Head of caudate nucleus (tissue), 42 donors: Measurements from ENCODE around the gene UBQLNL.

Experiments used
- DNase-seq, 42 donors: peaks; one replicate each; pipeline versions ENCODE4 v3.0.0 to v3.0.0-alpha.2; 2020 to 2021; ENCODE audit warnings: mixed read lengths in 7 of 42
- intact Hi-C: fragments of 100-400 bp; cut with DNase I; formaldehyde crosslinking; loops from one replicate; pipeline ENCODE4 v1.15.0; 2022

Gene UBQLNL

DNA sequence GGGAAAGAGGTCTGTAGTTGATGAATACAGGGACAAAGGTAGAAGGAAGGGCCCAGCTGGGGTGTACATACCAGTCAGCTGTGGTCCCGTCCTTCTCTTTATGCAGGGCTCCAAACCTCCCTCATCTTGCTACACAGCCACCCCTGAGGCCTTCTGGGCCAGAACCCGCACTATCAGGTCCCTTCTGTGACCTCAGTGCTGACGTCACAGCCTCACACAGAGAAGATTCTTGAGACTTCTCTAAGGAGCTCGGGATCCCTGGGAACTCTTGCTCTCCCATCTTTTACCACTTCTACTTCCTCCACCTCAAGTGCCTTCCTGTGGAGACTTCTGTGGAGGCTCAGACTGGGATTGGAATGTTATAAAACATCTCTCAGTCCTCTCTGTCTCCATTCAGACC lies 6.7 kb downstream of the UBQLNL start, which contains the start of gene UBQLN3:
Gene UBQLN3 (minus strand): TSS at position 155 of the 400 bp plus-strand sequence. CDS start 399 bp downstream, outside the sequence.
- intact Hi-C loops, result no loop called here
- DNase-seq, result no peak

- DNase-seq, result no peak
- intact Hi-C loops, result no loop called here
Measured at GRCh38 chr11:5508605-5509004, 7.9 kb downstream of the UBQLNL start.

- intact Hi-C loops, result no loop called here
- no peak for DNase-seq
Measured at GRCh38 chr11:5507933-5508305, 8.6 kb downstream of the UBQLNL start.

GRCh38 chr11:5507177-5507932 lies 9.1 kb downstream of the UBQLNL start:
- intact Hi-C loops, result no loop called here

DNA sequence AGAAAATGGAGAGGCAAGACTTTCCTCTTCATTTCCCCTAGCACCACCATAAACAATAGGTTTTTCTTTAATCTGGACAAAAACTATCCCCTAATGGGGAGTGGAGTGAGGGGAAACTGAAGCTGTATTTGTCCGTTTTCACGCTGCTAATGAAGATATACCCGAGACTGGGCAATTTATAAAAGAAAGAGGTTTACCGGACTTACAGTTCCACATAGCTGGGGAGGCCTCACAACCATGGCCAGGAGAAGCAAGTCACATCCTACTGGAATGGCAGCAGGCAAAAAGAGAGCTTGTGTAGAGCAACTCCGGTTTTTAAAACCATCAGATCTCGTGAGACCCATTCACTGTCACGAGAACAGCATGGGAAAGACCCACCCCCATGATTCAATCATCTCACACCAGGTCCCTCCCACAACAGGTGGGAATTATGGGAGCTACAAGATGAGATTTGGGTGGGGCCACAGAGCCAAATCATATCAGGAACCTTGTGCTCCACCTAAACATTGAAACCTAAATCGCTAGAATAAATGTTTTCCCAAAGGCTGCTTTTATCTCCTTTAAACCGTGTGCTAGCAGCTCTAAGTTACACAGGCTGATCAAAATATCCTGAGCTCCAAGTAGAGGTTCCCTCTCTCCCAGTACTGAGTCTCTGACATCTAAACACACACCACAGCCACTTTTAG lies 11.0 kb downstream of the UBQLNL start:
- DNase-seq, result no peak
- intact Hi-C loops, result no loop called here

More at GRCh38 chr11:5507177-5507932, 9.1 kb downstream of the UBQLNL start:
- DNase-seq, result no peak

GRCh38 chr11:5504403-5504921 lies 12.0 kb downstream of the UBQLNL start:
- intact Hi-C loops, result no loop called here
- no peak for DNase-seq

GRCh38 chr11:5500393-5500801 lies 16.1 kb downstream of the UBQLNL start:
- intact Hi-C loops, result no loop called here
- no peak for DNase-seq

DNA sequence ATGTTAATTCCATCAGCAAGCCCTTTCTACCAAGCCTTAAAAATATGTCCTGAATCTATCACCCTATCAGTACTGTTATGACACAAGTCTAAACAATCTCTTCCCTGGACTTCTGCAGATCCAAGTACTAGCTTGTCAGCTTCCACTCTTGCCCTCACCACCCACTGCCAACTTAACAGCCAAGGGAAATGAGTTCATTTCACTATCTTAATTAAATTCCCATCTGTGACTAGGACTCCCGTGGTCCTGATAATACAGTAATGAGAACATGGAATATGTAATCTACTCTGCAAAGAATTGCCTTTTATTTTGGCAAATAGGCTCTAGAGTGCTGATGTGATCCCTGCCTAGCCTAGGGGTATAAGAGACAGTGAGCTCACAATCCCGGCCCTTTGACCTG lies 16.8 kb downstream of the UBQLNL start:
- intact Hi-C loops, result loop anchor here (10.0 kb wide), 1 partner anchor 65 kb away; no protein-coding TSS in a partner anchor
- DNase-seq, result no peak

DNA sequence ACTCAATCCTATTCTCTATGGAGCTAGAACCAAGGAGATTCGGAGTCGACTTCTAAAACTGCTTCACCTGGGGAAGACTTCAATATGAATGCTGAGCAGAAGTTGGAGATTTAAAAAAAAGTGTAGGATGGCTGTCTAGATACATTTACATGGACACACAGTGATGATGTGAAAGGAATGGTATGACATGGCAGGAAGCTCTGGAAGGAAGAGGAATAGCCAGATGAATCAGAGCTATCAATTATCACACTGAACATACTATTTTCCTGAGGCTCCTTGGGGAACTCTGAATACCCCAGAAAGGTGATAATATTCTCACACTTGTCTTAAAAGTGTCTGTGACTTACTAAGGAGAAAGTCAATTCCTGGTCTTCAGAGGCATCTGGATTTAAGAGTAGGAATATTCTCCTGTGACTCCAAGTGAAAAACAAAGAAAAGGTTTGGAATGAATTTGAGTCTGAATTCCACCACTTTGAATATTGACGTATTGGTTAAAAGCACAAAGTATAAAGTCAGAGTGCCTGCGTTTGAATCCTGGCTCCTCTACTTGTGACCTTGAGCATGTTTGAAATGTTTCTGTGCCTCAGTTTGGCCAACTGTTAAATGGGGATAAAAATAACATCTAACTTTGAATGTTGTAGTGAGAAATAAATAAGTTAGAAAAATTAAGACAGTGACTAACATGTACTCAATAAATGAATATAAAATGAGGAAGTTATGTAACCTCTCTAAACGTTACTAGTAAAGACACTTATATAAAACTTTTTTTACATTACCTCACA lies 26.7 kb downstream of the UBQLNL start:
- intact Hi-C loops, result loop anchor here (10.0 kb wide), 1 partner anchor 55 kb away; no protein-coding TSS in a partner anchor
- DNase-seq, result no peak

DNA sequence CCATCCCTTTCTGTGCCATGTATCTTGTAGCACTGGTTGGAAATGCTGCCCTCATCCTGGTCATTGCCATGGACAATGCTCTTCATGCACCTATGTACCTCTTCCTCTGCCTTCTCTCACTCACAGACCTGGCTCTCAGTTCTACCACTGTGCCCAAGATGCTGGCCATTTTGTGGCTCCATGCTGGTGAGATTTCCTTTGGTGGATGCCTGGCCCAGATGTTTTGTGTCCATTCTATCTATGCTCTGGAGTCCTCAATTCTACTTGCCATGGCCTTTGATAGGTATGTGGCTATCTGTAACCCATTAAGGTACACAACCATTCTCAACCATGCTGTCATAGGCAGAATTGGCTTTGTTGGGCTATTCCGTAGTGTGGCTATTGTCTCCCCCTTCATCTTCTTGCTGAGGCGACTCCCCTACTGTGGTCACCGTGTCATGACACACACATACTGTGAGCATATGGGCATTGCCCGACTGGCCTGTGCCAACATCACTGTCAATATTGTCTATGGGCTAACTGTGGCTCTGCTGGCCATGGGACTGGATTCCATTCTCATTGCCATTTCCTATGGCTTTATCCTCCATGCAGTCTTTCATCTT lies 27.6 kb downstream of the UBQLNL start:
- intact Hi-C loops, result no loop called here
- no peak for DNase-seq

DNA sequence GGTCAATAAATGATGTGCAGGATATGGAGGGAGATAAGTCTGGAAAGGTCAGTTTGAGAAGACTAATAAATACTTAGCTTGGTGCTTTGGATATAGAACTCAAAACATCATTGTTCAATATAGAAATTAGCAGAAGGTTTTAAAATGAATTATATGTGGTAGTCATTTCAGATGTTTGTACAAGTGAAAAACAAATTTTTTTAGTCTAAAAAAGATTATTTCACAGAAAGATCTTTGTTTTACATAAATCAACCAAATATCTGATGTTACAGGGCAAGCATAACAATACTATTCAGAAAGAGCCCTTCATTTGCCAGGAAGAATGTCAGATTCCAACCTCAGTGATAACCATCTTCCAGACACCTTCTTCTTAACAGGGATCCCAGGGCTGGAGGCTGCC lies 28.1 kb downstream of the UBQLNL start, which contains the start of gene OR52D1:
Gene OR52D1 (plus strand): TSS at position 301 of the 400 bp plus-strand sequence. CDS start 22 bp downstream, at position 323.
- intact Hi-C loops, result no loop called here

DNA sequence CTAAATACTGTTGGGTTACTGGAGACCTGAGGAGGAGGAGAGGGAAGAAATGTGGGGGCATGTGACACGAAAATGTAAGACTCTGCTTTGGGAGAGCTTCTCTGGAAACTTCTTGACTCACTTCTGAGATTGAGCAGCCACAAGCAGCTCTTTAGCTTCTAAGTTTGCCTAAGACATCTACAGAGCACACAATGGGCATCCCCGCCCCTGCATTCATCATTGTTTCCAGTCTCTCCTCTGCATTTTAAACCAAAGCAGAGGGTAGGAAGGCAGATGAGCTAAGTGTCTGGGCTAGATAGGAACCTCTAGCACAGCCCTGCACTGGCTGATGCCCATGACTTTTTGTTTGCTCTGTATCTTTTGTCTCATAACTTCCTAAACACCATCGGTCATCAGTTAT lies 30.1 kb downstream of the UBQLNL start:
- DNase-seq, result no peak
- intact Hi-C loops, result no loop called here

More for the DNA sequence above, 28.1 kb downstream of the UBQLNL start, which contains the start of gene OR52D1:
- no peak for DNase-seq

- intact Hi-C loops, result no loop called here
- no peak for DNase-seq
Measured at GRCh38 chr11:5486003-5486402, 30.5 kb downstream of the UBQLNL start.

DNA sequence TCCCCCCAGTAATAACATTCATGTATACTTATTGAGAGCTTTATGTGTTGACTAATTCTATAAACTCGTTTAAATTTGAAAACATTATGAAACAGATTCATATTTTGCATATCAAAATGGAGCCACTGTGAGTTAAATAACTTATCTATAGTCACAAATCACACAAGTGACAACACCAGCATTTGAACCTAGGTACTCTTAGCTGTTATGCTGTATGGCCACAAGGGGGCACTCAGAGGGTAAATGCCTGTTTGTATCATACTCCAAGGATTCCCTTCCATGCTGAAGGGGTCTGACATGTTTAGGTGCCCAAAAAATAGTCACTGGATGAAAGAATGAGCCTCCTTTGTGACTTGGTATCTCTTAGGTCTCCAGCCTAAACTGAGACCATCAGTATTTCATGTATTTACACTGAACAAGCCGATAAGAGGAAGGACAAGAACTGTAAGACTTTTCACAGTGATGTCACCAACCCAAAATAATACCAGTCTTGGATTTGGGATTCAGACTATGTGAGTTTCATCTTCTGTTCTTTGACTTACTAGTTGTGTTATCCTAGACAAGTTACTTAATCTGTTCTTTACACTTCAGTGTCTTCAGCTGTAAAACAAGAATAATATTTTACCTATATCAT lies 40.2 kb downstream of the UBQLNL start:
- DNase-seq, result peak in 33 of 42 donors; percentile 3 to 72 (median 33)

GRCh38 chr11:5473921-5474320 lies 42.6 kb downstream of the UBQLNL start:
- intact Hi-C loops, result no loop called here
- no peak for DNase-seq

More for the DNA sequence above, 40.2 kb downstream of the UBQLNL start:
- intact Hi-C loops, result no loop called here

DNA sequence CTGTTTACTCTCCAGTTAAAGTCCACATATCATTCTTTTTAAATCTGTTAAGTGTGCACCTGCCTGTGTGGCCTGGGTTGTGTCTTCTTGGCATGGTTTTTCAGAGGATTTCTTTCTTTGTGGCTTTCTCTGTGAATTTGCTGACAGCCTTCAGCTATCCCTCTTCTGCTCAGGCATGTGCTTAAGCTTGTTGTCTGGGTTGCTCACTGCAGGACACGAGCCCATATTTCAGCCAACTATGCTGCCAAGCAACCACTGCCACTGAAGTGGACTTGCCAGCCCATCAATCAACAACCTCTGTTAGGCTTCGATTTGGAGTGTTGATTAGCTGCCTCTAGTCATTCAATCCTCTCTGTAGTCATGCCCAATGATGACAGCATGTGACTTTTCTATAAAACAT lies 49.0 kb downstream of the UBQLNL start:
- no peak for DNase-seq
- intact Hi-C loops, result no loop called here
